ENCODE measurements around the gene ANKMY1.
A peak's percentile ranks its signal among the peaks of the same experiment; 100 is the strongest.
"Not testable (repeated sequence)": the region's sequence is repeated elsewhere in the genome, so short reads cannot be mapped to it uniquely, and the experiment has no call there.

Gene ANKMY1

DNA sequence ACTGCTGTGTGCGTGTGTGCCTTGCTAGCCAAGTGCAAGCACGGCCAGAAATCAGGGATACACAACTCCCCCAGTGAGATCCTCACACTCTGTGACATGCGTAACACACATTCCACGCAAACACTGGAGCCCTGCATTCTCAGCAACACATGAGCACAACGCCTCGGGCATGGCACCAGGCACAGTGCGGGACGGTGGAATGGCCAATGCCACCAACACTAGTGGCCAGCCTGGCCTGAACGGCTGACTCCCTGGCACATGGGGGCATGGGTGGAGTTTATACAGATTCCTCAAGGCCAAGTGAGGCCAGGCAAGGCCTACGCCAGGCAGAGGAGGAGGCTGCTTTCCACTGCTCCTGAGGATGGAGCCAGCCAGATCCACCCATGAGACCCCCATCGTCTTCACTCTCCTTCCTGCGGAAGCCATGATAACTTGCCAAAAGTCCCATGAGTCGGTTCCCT is 56.2 kb downstream of the ANKMY1 start:
- DNase-seq = no peak

DNA sequence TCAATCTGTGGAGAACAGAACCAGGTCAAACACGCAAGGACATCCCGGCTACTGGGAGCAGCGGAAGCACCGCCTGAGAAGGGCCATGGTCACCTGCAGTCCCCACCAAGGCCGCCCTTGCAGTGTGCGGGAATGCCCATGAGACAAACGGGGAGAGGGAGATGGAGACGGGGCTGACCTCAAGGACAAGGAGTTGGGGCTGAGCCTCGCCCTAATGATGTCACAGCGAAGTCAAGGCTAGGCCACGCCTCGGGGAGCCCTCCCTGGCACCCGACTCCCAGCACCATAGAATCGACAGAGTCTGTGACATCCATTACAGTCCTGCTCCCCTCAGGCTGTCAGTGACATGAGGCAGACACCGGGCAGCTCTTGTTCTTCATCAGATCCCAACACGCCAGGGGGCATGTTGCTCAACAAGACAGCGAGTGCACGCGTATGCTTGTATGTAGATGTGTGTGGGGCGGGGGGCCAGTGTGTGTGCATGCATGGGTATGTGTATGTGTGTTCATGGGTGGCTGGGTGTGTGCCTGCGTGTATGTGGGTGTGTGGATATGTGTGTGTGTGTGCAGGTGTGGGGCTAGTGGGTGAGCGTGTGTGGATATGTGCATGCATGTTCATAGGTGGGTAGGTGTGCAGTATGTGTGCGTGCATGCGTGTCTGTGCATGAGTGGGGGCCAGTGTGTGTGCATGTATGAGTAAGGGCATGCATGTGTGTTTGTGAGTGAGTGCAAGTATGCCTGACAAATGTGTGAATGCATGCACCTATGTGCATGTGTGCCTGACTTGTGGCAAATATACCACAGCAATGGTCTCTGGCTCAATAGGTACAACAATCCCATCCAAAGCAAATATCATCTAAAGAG is 57.0 kb downstream of the ANKMY1 start:
- no peak for DNase-seq

DNA sequence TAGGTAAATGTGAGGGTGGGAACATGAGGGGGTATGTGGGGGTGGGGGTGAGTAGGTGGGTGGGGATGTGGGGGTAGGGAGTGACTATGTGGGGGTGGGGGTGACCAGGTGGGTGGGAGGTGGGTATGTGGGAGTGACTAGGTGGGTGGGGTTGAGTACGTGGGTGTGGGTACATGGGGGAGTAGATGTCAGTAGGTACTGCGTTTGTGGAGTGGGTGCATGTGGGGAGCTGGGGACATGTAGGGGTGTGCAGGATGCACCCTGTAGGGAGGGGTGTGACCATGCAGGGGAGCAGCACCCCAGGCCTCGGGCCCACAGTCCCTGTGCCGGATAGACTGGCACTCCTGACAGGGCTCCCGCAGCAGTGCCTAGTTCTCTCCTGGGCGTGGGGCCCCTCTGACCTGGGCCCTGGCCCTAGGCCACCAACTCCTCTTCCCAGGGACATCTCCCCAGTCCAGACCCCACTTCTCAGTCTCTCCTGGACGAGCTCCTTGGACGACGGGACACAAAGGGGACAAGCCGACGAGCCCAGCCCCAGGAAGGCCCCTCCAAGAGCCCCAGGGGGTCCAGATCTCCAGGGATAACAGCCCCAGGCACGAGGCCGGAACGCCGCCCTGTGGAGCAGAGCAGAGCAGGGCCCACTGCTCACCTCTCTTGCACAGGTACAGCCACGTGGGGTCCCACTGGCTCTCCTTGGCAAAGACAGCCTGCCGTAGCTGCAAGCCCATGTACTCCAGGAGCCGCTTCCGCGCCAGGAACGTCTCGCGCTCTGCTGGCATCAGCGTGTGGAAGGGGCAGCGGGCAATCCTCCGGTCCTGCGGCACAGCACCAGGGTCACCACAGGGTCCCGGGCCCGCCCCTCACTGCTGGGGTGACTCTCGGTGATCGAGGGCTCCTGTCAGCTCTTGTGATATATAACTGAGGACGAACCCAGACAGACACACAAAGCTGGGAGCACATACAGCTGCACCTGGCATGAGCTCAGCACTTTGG is 58.2 kb downstream of the ANKMY1 start:
- no peak for DNase-seq

DNA sequence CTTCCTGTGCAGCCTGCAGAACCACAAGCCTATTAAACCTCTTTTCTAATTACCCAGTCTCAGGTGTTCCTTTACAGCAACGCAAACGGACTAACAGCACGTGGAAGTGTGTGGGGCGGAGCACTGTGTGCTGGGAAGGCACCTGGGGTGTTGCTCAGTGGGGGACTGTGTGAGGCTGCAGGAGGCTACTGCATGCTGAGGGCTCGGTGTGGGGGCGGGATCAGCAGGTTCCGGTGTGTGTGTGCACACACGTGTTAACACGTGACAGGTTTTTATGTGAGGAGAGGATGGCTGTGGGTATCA is 58.9 kb downstream of the ANKMY1 start:
- no peak for DNase-seq

DNA sequence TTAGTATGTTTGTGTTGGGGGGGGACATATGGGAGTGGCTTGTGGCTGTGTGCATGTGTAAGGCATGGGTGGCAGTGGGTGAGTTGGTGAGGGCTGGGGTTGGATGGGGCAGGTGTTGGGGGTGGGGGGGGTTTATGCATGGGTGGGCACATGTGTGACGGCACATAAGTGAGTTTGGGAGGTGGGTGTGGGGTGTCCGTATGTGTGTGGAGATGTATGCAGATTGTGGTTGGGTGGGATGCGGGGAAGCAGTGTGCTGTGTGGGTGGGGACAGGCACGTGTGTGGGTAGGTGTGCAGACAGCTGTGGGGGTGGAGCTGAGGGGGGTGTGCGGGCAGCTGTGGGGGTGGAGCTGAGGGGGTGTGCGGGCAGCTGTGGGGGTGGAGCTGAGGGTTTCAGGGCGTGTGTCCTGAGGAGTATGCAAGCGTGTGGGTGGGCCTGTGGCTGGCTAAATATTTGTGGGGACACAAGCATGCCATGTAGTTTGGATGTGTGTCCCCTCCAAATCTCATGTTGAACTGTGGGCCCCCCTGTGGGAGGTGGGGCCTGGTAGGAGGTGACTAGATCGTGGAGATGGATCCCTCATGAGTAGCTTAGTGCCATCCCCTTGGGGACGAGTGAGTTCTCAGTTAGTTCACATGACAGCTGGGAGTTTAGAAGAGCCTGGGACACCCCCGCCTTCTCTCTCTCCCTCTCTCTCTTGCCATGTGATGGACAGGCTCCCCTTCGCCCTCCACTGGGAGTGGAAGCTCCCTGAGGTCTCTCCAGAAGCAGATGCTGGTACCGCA is 59.4 kb downstream of the ANKMY1 start:
- no peak for DNase-seq

DNA sequence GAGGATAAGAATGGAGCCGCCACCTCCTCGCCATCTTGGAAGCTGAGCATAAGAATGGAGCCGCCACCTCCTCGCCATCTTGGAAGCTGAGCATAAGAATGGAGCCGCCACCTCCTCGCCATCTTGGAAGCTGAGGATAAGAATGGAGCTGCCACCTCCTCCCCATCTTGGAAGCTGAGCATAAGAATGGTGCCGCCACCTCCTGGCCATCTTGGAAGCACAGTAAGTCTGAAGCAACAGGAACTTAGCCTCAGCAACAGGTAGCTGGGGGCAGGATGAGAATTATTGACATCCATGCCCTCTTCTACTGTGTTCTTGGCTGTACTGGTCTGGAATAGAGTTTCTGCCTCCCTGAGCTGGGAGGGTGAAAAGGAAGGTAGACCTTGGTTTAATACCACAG is 60.7 kb downstream of the ANKMY1 start:
- not testable (repeated sequence) for DNase-seq

DNA sequence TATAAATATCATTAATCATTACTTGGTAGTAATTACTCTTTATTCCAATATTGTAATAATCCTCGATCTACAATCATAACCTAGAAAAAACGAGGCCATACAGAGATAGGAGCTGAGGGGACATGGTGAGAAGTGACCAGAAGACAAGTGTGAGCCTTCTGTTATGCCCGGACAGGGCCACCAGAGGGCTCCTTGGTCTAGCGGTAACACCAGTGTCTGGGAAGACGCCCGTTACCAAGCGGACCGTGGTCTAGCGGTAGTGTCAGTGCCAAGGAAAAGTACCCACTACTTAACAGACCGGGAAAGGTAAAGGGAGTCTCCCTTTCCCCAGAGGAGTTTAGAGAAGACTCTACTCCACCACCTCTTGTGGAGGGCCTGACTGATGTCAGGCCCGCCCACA is 62.8 kb downstream of the ANKMY1 start:
- DNase-seq = peak in 1 of 2 experiments; percentile 50

DNA sequence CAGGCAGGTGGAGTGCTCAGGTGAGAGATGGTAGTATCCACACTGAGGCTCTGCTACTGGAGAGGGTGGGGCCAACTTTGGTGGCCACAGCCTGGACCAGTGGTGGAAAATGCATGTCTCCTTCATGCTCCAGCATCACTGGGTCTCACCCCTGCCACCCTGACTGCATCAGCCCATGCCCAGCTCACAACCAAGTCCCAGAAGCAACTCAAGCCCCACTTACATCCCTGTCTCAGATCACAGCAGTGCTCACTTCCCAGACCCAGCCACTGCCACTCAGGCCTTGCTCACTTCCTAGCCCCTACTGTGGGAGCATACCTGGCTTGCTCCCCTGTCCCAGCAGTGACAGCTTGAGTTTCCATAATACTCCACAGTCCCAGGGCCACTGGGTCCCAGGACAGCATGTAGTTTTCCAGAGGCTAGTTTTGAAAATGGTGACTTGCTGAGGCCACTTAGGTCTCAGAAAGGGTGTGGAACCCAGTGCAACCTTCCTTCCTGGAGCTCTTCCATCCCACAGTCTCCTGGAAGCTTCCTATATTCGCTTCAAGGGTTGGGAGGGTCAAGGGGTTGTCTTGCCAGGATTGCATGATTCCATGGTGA is 63.5 kb downstream of the ANKMY1 start:
- DNase-seq = no peak

DNA sequence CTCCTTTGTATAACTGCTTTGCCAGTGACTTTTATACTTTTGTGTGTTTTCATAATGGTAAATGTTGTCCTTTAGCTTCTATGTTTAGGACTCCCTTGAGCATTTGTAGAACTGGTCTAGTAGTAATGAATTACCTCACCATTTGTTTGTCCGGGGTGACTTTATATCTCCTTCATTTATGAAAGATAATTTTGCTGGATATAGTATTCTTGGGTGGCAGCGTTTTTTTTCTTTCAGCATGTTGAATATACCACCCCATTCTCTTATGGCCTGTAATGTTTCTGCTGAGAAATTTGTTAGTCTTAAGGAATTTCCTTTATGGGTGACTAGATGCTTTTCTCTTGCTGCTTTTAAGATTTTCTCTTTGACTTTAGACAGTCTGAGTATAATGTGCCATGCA is 66.3 kb downstream of the ANKMY1 start:
- DNase-seq = no peak

DNA sequence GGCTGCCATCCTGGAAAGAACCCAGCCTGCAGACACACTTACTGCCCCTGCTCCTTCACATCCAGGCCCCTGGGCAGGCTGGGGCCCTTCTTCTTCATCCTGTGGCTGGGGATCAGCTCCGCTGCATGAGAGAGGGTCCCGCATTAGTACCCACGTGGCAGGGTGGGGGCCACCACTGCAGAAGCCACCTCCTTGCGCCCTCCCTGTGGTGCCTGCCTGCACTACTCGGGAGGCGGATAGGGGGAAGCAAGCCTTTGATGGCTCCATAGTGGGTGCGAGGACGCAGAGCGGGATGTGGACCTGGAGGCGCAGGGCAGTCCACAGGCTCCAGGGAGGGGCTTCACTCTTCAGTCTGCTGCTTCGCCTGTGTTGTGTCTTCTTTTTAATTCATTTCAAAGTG is 75.6 kb downstream of the ANKMY1 start:
- no peak for DNase-seq

DNA sequence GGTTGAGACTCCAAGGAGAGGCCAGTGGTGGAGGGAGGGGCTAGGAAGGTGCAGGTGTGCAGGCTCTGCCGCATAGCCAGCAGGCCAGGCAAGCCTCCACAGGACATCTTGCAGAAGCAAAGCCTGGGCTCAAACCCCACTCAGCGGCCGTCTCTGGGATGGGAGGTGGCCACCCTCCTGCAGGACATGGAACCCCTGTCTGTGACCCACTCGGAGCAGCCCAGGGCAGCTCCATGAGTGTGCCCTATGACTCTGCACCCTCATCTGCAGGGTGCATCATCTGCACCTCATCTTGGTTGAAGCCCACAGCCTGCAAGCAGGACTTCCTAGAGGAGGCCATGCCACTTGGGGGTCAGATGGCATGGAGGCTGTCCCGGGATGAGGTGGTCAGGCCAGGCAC is 76.1 kb downstream of the ANKMY1 start:
- no peak for DNase-seq

DNA sequence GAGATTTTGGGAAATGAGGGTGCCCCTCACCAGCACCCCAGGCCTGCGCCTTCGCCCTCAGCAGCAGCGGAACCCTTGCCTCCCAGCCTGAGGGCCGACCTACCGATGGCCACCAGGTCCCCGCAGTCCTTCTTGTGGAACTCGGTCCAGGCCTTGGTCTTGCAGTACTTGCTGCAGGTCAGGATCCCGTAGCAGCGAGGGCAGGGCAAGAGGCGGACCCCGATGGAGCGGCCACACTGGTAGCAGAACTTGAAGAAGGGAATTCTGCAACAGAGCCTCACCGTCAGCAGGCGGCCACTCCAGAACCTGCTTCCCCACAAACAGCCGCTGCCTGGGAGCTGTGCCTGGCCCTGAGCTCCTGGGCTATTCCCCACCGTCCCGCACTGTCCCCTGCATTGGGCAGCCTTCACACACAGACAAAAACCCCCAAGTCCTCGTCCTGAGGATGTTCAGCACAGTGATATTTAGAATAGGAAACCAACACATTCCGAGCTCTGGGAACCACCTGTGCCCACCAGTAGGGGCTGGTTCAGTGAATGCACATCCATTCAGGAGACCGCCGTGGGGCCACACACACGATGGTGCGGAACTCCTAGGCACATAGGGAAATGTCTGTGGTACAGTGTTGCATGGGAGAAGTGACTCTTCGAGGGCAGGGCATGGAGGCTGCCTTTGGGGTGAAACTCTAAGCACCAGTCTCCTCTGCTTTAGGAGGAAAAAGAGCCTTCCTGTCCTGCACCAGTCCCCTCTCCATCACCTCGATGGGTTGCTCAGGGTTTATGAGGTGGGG is 76.8 kb downstream of the ANKMY1 start:
- DNase-seq = no peak

DNA sequence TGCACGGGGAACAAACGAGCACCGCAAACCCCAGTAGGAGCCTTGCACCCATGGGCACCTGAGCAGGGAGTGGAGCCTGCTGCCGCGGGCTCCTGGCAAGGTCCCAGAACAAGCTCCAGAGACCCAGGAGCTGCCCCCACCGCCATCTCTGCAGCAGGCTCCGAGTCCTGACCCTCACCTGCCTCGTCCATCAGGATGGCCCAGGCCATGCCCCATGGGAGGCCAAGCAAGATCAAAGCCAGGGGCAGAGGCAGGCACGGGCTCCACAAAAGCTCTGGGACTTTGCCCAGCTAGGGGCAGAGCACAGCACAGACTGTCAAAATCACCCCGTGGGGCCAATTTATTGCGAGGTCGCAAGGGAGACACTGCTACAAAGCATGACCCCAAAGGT is 78.7 kb downstream of the ANKMY1 start:
- no peak for DNase-seq

DNA sequence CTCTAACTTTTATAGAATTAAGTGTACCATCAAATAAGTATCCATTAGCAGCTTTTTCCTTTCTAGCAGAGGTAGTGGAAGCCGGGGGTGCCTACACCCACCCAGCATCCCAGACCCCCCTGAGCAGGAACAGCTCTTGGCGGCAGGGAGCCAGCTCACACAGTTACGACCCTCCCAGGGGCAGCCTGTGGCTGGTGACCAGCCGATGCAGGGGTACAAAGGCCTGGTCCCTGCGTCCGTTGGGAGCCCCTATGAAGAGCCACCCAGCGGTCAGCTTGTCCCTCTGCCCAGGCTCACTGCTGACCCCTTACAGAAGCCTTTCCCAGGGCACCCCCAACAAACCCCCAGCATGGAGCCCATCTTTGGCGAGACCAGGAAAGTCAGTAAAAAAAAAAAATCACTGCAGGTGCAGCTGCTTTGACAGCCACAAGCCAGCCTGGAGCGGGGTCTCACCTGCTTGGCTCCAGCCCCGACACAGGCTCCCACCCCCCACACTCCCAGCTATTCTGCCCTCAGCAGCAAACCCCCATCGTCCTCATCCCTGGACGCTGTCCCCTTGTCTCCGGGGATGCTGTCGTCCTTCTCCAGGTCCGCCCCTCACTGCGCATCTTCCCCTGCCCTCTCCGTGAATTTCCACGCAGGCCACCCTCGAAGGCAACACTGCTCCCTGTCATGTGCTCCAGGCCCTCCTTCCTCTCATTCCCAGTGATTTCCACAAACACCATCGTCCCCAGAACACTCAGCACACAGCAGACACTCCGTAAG is 79.3 kb downstream of the ANKMY1 start:
- no peak for DNase-seq

DNA sequence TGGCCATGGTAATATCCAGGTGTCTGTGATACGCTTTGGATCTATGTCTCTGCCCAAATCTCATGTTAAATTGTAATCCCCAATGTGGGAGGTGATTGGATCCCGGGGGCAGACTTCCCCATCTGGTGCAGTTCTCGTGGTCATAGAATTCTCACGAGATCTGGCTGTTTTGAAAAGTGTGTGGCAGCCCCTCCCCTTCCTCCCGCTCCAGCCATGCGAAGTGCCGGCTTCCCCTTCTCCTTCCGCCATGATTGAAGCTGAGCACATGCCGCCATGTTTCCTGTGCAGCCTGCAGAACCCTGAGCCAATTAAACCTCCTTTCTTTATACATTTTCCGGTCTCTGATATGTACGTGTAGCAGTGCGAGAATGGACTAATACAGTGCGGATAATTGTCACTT is 79.9 kb downstream of the ANKMY1 start:
- DNase-seq = no peak

DNA sequence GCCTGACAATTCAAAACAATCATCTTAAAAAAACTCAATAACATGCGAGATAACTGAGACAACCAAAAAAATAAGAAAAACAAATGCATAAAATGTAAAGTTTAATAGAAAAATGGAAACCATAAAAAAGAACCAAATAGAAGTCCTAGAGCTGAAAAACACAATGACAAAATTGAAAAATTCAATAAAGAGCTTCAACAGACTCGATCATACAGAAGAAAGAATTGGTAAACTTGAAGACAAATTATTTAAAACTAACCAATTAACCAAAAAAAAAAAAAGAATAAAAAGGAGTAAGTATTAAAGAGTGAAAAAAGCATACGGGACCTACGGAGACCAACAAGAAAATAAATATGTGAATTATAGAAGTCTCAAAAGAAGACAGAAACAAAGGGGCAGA is 84.6 kb downstream of the ANKMY1 start:
- DNase-seq = no peak

DNA sequence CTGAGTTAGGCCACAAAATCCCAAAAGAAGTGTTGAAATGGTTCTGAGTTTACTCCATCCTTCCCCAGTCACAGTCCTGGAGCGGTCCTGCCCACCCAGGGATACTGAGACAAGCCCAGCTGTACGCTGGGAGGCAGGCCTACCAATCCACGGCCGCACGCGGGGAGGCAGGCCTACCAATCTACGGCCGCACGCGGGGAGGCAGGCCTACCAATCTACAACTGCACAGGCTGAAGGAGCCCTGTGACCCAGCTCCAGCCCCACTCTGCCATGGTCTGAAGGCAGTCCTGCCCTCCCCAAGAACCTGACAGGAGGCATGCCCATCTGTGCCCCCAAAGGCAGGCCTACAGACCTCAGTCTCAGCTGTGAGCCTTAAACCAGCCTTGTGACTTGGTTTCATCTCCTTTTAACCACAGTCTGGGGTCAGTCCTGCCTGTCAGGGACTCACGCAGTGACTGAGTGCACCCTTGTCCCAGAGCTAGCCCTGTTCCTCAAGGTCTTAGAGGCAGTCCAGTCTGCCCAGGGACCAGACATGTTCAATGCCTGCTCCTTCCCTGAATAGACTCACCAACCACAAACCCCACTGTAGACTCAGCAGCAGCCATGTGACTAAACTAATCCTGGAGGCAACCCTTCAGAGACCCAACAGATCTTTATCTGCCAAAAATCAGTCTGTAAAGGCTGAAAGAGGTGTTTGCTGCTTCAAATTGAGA is 85.6 kb downstream of the ANKMY1 start:
- DNase-seq = no peak

DNA sequence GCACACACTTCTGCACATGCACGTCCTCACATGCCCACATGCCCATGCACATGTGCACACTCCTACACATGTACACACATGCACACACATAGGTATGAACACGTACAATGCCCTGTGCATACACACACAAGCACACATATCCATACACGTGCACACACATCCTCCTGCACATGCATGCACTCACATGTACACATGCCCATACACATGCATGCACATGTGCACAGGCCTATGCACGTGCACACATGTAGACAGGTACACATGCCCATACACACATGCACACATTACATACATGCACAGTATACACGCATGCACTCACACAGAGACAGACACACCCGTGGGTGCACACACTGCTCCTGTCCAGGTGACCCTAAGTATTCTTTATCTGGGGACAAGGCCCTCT is 88.0 kb downstream of the ANKMY1 start:
- DNase-seq = no peak

DNA sequence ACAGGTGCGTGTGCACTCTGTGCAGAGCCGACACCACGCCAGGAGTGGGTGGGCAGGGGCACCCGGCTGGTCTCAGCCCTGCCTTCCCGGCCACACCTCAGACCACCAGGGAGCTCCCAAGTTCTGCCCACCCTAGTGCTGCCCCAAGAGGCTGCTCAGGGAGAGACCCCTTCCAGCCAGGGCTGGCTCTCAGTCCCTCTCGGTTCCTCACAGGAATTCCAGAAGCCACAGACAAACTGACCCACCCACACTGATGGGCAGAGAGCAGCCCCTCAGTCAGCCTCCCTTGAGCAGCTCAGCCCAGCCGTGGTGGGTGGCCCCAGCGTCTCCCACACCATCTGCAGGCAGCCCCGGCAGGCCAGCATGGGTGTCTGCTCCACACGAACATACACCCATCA is 88.5 kb downstream of the ANKMY1 start:
- DNase-seq = no peak
